Measurements from ENCODE around the gene VSTM2L.

The VSTM2L gene

GRCh38 chr20:37893566-37894241 lies 9.2 kb upstream of the VSTM2L start:
- TF ChIP-seq CTCF (IDR thresholded peaks at IDR 0.05; ENCODE audit: low read length, missing control alignments), result no peak
- H3K4me3 ChIP-seq (replicated peaks; ENCODE audit: low read depth, low read length), result no peak overlapping the region
- DNase-seq (ENCODE audit: low read depth), result no peak

- DNase-seq (ENCODE audit: low read depth), result no peak
- no peak for TF ChIP-seq CTCF (IDR thresholded peaks at IDR 0.05; ENCODE audit: low read length, missing control alignments)
- no peak overlapping the region for H3K4me3 ChIP-seq (replicated peaks; ENCODE audit: low read depth, low read length)
Observed at GRCh38 chr20:37894454-37894853, 8.5 kb upstream of the VSTM2L start.

GRCh38 chr20:37895166-37895565 lies 7.8 kb upstream of the VSTM2L start:
- H3K4me3 ChIP-seq (replicated peaks; ENCODE audit: low read depth, low read length), result no peak overlapping the region
- no peak for TF ChIP-seq CTCF (IDR thresholded peaks at IDR 0.05; ENCODE audit: low read length, missing control alignments)

GRCh38 chr20:37896932-37897548 lies 5.9 kb upstream of the VSTM2L start:
- DNase-seq (ENCODE audit: low read depth), result peak; percentile 33
- H3K4me3 ChIP-seq (replicated peaks; ENCODE audit: low read depth, low read length), result no peak overlapping the region
- peak; percentile 40 for TF ChIP-seq CTCF (IDR thresholded peaks at IDR 0.05; ENCODE audit: low read length, missing control alignments)

More at GRCh38 chr20:37895166-37895565, 7.8 kb upstream of the VSTM2L start:
- no peak for DNase-seq (ENCODE audit: low read depth)

GRCh38 chr20:37898233-37899104 lies 4.5 kb upstream of the VSTM2L start:
- no peak for DNase-seq (ENCODE audit: low read depth)
- no peak for TF ChIP-seq CTCF (IDR thresholded peaks at IDR 0.05; ENCODE audit: low read length, missing control alignments)
- no peak overlapping the region for H3K4me3 ChIP-seq (replicated peaks; ENCODE audit: low read depth, low read length)

GRCh38 chr20:37899105-37900045 lies 3.6 kb upstream of the VSTM2L start:
- H3K4me3 ChIP-seq (replicated peaks; ENCODE audit: low read depth, low read length), result no peak overlapping the region
- no peak for DNase-seq (ENCODE audit: low read depth)
- no peak for TF ChIP-seq CTCF (IDR thresholded peaks at IDR 0.05; ENCODE audit: low read length, missing control alignments)
